ENCODE measurements around the gene FSTL3.

Gene FSTL3

GRCh38 chr19:657611-658010 is 18.6 kb upstream of the FSTL3 start:
- no peak for TF ChIP-seq CTCF (IDR thresholded peaks at IDR 0.05; ENCODE audit: control extremely low read depth, extremely low read depth, low read depth, missing control alignments)
- DNase-seq (ENCODE audit: extremely low spot score): no peak
- ChIA-PET POLR2A (no interaction called here), CTCF (no interaction called here)

GRCh38 chr19:658059-658839 is 17.9 kb upstream of the FSTL3 start:
- TF ChIP-seq CTCF (IDR thresholded peaks at IDR 0.05; ENCODE audit: control extremely low read depth, extremely low read depth, low read depth, missing control alignments): no peak
- POLR2A ChIA-PET: no interaction called here
- DNase-seq (ENCODE audit: extremely low spot score): no peak
- CTCF ChIA-PET: no interaction called here

GRCh38 chr19:658916-659839 is 17.0 kb upstream of the FSTL3 start:
- ChIA-PET CTCF (interaction anchor here (1.9 kb wide), 1 partner anchor 75 kb away, joined by 8 read pairs; no protein-coding TSS in a partner anchor), POLR2A (no interaction called here)
- no peak for TF ChIP-seq CTCF (IDR thresholded peaks at IDR 0.05; ENCODE audit: control extremely low read depth, extremely low read depth, low read depth, missing control alignments)
- no peak for DNase-seq (ENCODE audit: extremely low spot score)

- no peak for DNase-seq (ENCODE audit: extremely low spot score)
- ChIA-PET POLR2A (no interaction called here), CTCF (interaction anchor here (0.9 to 1.9 kb wide), 4 partner anchors 11 to 76 kb away, joined by 3 to 8 read pairs (median 4); no protein-coding TSS in a partner anchor)
- no peak for TF ChIP-seq CTCF (IDR thresholded peaks at IDR 0.05; ENCODE audit: control extremely low read depth, extremely low read depth, low read depth, missing control alignments)
Observed at GRCh38 chr19:660793-661426, 15.3 kb upstream of the FSTL3 start.

- ChIA-PET POLR2A (no interaction called here), CTCF (interaction anchor here (1.1 to 1.9 kb wide), 2 partner anchors 11 to 77 kb away, joined by 3 to 8 read pairs; no protein-coding TSS in a partner anchor)
- no peak for TF ChIP-seq CTCF (IDR thresholded peaks at IDR 0.05; ENCODE audit: control extremely low read depth, extremely low read depth, low read depth, missing control alignments)
- DNase-seq (ENCODE audit: extremely low spot score): peak; percentile 85
Observed at GRCh38 chr19:661427-662196, 14.6 kb upstream of the FSTL3 start.
